ENCODE results near the gene HLA-C.

GRCh38 chr6:31227143-31227542 lies 44.7 kb downstream of the HLA-C start:
- no peak for TF ChIP-seq SP1 (IDR thresholded peaks at IDR 0.05)
- no peak for TF ChIP-seq PKNOX1 (IDR thresholded peaks at IDR 0.05)
- no peak for TF ChIP-seq FOXM1 (IDR thresholded peaks at IDR 0.05; ENCODE audit: borderline replicate concordance)
- TF ChIP-seq ELF4 (IDR thresholded peaks at IDR 0.05): no peak
- no peak for TF ChIP-seq TARDBP (IDR thresholded peaks at IDR 0.05)
- no peak for TF ChIP-seq BHLHE40 (IDR thresholded peaks at IDR 0.05; ENCODE audit: borderline replicate concordance)
- TF ChIP-seq LEF1 (IDR thresholded peaks at IDR 0.05; ENCODE audit: borderline replicate concordance): no peak
- no peak for TF ChIP-seq ARNT (IDR thresholded peaks at IDR 0.05)
- no peak for TF ChIP-seq FOXA1 (IDR thresholded peaks at IDR 0.05)
- TF ChIP-seq FOXK2 (IDR thresholded peaks at IDR 0.05): no peak
- no peak for TF ChIP-seq HDGF (IDR thresholded peaks at IDR 0.05; ENCODE audit: borderline replicate concordance)

Measured in HEK293T (cell line).